NT2/D1 (cell line): ENCODE measurements around the gene LHCGR.

Experiments used
- SUZ12 ChIP-seq: IDR thresholded peaks from 2 replicates; pipeline ENCODE4 v1.6.1; 2011; ENCODE audit not compliant: insufficient read length, insufficient read depth; ENCODE audit errors: extremely low read depth
- YY1 ChIP-seq: IDR thresholded peaks from 2 replicates; pipeline ENCODE4 v1.6.1; 2011; ENCODE audit not compliant: insufficient read length, insufficient read depth
- ZNF274 ChIP-seq: IDR thresholded peaks from 2 replicates; pipeline ENCODE4 v1.6.1; 2011; ENCODE audit warnings: mild to moderate bottlenecking, low read depth, low read length

- TF ChIP-seq YY1 (no peak), SUZ12 (no peak), ZNF274 (no peak)
Measured at GRCh38 chr2:48756289-48756688, 765 bp upstream of the LHCGR start.
